A673 (cell line): ENCODE results near the gene BRI3.

ENCODE experiments used
- EZH2 ChIP-seq: fragments of 200-600 bp; sonication (generic); IDR thresholded peaks from 2 replicates; pipeline ENCODE4 v1.6.1; 2017; ENCODE audit warnings: borderline replicate concordance, low read depth, mild to moderate bottlenecking, mixed read lengths, antibody characterized with exemption, low read length; ENCODE audit not compliant: poor library complexity, severe bottlenecking
- TF ChIP-seq, protein P1 (sequence below): fragments of 300-800, 200-600 bp; sonication (generic); conservative IDR thresholded peaks from 2 replicates; pipeline ENCODE4 v1.5.1; 2017; ENCODE audit warnings: low read depth, mild to moderate bottlenecking, antibody characterized with exemption, low read length, moderate library complexity, mixed read lengths

DNA sequence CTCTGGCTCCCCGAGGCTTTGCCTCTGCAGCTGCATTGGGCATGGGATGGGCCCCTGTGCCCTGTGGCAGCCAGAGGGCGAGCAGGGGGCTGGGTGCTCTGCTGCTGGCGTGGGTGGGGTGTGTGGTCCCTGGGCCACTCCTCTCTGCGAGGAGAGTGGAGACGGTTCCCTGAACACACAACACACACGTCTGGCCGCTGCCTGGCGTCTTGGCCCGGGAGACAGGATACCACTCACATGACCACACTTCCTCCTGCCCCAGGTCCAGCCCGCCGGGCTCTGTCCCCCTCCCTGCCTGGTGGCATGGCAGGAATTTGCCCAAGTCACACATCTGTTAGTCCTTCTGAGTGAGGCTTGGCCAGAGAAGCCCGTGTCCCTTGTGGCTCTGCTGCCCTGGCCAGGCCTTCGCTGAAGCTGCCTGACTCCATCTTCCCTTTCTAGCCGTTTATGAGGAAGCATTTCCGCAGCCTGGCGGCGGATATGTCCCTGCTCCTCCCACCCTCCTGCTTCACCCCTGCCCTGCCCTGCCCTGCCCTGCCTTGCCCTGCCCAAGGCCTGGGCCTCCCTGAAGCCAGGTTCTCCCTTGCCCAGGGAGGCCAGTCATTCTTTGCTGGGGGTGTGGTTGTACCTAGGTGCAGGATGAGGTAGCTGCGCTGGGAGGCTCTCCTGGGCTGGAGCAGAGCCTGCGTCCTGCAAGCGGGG is 3.0 kb downstream of the BRI3 start:
- TF ChIP-seq EZH2, result no peak
- TF ChIP-seq, protein P1, sequence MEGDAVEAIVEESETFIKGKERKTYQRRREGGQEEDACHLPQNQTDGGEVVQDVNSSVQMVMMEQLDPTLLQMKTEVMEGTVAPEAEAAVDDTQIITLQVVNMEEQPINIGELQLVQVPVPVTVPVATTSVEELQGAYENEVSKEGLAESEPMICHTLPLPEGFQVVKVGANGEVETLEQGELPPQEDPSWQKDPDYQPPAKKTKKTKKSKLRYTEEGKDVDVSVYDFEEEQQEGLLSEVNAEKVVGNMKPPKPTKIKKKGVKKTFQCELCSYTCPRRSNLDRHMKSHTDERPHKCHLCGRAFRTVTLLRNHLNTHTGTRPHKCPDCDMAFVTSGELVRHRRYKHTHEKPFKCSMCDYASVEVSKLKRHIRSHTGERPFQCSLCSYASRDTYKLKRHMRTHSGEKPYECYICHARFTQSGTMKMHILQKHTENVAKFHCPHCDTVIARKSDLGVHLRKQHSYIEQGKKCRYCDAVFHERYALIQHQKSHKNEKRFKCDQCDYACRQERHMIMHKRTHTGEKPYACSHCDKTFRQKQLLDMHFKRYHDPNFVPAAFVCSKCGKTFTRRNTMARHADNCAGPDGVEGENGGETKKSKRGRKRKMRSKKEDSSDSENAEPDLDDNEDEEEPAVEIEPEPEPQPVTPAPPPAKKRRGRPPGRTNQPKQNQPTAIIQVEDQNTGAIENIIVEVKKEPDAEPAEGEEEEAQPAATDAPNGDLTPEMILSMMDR, result no peak
